GM18511 (cell line): ENCODE measurements around the gene WDR88.

Source experiments
- ATAC-seq: cut with Tn5 transposase; IDR thresholded peaks from one replicate; pipeline ENCODE4 v1.9.1; 2021; ENCODE audit warnings: mild to moderate bottlenecking, moderate library complexity; ENCODE audit not compliant: unreplicated experiment

The WDR88 gene

GRCh38 chr19:33195645-33196347 is 63.9 kb downstream of the WDR88 start:
- no peak for ATAC-seq

- no peak for ATAC-seq
These were observed 64.7 kb downstream of the WDR88 start for GRCh38 chr19:33196446-33197193.

- ATAC-seq, result no peak
These were observed 65.7 kb downstream of the WDR88 start for GRCh38 chr19:33197591-33198000.

- ATAC-seq, result no peak
These were observed 66.3 kb downstream of the WDR88 start for GRCh38 chr19:33198169-33198568.

GRCh38 chr19:33199441-33200265 is 67.7 kb downstream of the WDR88 start:
- ATAC-seq, result no peak

- no peak for ATAC-seq
These were observed 69.6 kb downstream of the WDR88 start for GRCh38 chr19:33201473-33201872.

- no peak for ATAC-seq
These were observed 70.1 kb downstream of the WDR88 start for GRCh38 chr19:33201886-33202545.

GRCh38 chr19:33202546-33203507 is 70.9 kb downstream of the WDR88 start:
- no peak for ATAC-seq

- no peak for ATAC-seq
These were observed 71.6 kb downstream of the WDR88 start for GRCh38 chr19:33203529-33203928.

GRCh38 chr19:33204136-33204973 is 72.4 kb downstream of the WDR88 start:
- ATAC-seq, result no peak

GRCh38 chr19:33205110-33205509 is 73.2 kb downstream of the WDR88 start:
- ATAC-seq, result no peak

- no peak for ATAC-seq
These were observed 73.8 kb downstream of the WDR88 start for GRCh38 chr19:33205531-33206260.

- no peak for ATAC-seq
These were observed 74.5 kb downstream of the WDR88 start for GRCh38 chr19:33206261-33207039.

- no peak for ATAC-seq
These were observed 75.2 kb downstream of the WDR88 start for GRCh38 chr19:33207040-33207620.

GRCh38 chr19:33207903-33208302 is 76.0 kb downstream of the WDR88 start:
- no peak for ATAC-seq

- ATAC-seq, result no peak
These were observed 76.5 kb downstream of the WDR88 start for GRCh38 chr19:33208371-33208895.
